Liver (tissue), 9 donors: ENCODE data around the gene FAM163A. TPM values are rescaled to one million over a fixed set of nuclear protein-coding genes. Genes with fewer than 3 reads are reported as not detected.

ENCODE experiments used
- DNase-seq: peaks from one replicate; pipeline ENCODE4 v3.0.0-alpha.2; 2017; ENCODE audit warnings: low spot score
- H3K27ac ChIP-seq, 2 donors: one replicate each; pipeline ENCODE4 v1.7.0; 2013; ENCODE audit warnings: inconsistent platforms in 2 of 2, low read length in 2 of 2, control low read depth in 1 of 2, low read depth in 1 of 2, mild to moderate bottlenecking in 1 of 2
- H3K27me3 ChIP-seq, 4 donors: one replicate each; pipeline versions ENCODE4 v1.6.1 to v1.7.0; 2013; ENCODE audit warnings: low read length in 3 of 4, inconsistent platforms in 1 of 4, mild to moderate bottlenecking in 1 of 4, moderate library complexity in 1 of 4; ENCODE audit not compliant: control insufficient read depth in 4 of 4, insufficient read depth in 4 of 4
- H3K36me3 ChIP-seq, 4 donors: one replicate each; pipeline versions ENCODE4 v1.6.1 to v1.7.0; 2013; ENCODE audit warnings: low read length in 3 of 4, mild to moderate bottlenecking in 3 of 4, low read depth in 1 of 4, moderate library complexity in 1 of 4; ENCODE audit not compliant: control insufficient read depth in 4 of 4, insufficient read depth in 3 of 4
- H3K4me1 ChIP-seq, 4 donors: one replicate each; pipeline versions ENCODE4 v1.6.1 to v1.7.0; 2013; ENCODE audit warnings: low read length in 3 of 4, mild to moderate bottlenecking in 3 of 4, moderate library complexity in 1 of 4; ENCODE audit not compliant: control insufficient read depth in 4 of 4, insufficient read depth in 4 of 4
- H3K4me3 ChIP-seq, 3 donors: one replicate each; pipeline versions ENCODE4 v1.6.1 to v1.7.0; 2013; ENCODE audit warnings: low read length in 3 of 3, control low read depth in 1 of 3, low read depth in 1 of 3, mild to moderate bottlenecking in 1 of 3
- H3K9ac ChIP-seq, 2 donors: one replicate each; pipeline ENCODE4 v1.7.0; 2013; ENCODE audit warnings: low read length in 2 of 2, mild to moderate bottlenecking in 2 of 2, moderate library complexity in 2 of 2, control low read depth in 1 of 2, low read depth in 1 of 2
- H3K9me3 ChIP-seq, 4 donors: one replicate each; pipeline versions ENCODE4 v1.6.1 to v1.7.0; 2013; ENCODE audit warnings: low read length in 3 of 4; ENCODE audit not compliant: control insufficient read depth in 4 of 4
- ATF3 ChIP-seq: IDR thresholded peaks from 2 replicates; pipeline ENCODE4 v1.6.1; 2016; ENCODE audit warnings: antibody characterized with exemption
- CTCF ChIP-seq: fragments of 150-350 bp; IDR thresholded peaks from 2 replicates; pipeline ENCODE4 v1.5.1; 2017; ENCODE audit warnings: improper control_type of control experiment, low read depth, low read length; ENCODE audit not compliant: missing input control
- EGR1 ChIP-seq, 2 donors: IDR thresholded peaks; 2 replicates each; pipeline ENCODE4 v1.6.1; 2016 to 2018; ENCODE audit warnings: antibody characterized with exemption in 2 of 2, low read depth in 2 of 2
- FOXA1 ChIP-seq: IDR thresholded peaks from 2 replicates; pipeline ENCODE4 v1.6.1; 2016; ENCODE audit warnings: antibody characterized with exemption
- FOXA2 ChIP-seq: IDR thresholded peaks from 2 replicates; pipeline ENCODE4 v1.6.1; 2016; ENCODE audit warnings: antibody characterized with exemption
- GABPA ChIP-seq, 2 donors: IDR thresholded peaks in 1 of 2; conservative IDR thresholded peaks in 1 of 2; 2 replicates each; pipeline ENCODE4 v1.6.1; 2016; ENCODE audit warnings: antibody characterized with exemption in 2 of 2, mild to moderate bottlenecking in 1 of 2, moderate library complexity in 1 of 2
- HNF4A ChIP-seq, 2 donors: conservative IDR thresholded peaks; 2 replicates each; pipeline ENCODE4 v1.6.1; 2016; ENCODE audit warnings: antibody characterized with exemption in 2 of 2, mild to moderate bottlenecking in 2 of 2
- HNF4G ChIP-seq: IDR thresholded peaks from 2 replicates; pipeline ENCODE4 v1.6.1; 2016; ENCODE audit warnings: antibody characterized with exemption
- JUND ChIP-seq, 2 donors: IDR thresholded peaks; 2 replicates each; pipeline ENCODE4 v1.6.1; 2016; ENCODE audit warnings: antibody characterized with exemption in 2 of 2
- MAX ChIP-seq: IDR thresholded peaks from 2 replicates; pipeline ENCODE4 v1.6.1; 2016; ENCODE audit warnings: antibody characterized with exemption
- NR2F2 ChIP-seq: IDR thresholded peaks from 2 replicates; pipeline ENCODE4 v1.6.1; 2016; ENCODE audit warnings: antibody characterized with exemption
- RAD21 ChIP-seq, 2 donors: IDR thresholded peaks; 2 replicates each; pipeline ENCODE4 v1.6.1; 2016; ENCODE audit warnings: antibody characterized with exemption in 2 of 2, mild to moderate bottlenecking in 2 of 2
- REST ChIP-seq: IDR thresholded peaks from 2 replicates; pipeline ENCODE4 v1.6.1; 2016; ENCODE audit warnings: antibody characterized with exemption, mild to moderate bottlenecking
- RXRA ChIP-seq, 2 donors: IDR thresholded peaks; 2 replicates each; pipeline ENCODE4 v1.6.1; 2017 to 2018; ENCODE audit warnings: antibody characterized with exemption in 2 of 2, mild to moderate bottlenecking in 1 of 2
- SP1 ChIP-seq: IDR thresholded peaks from 2 replicates; pipeline ENCODE4 v1.6.1; 2018; ENCODE audit warnings: antibody characterized with exemption, mild to moderate bottlenecking
- TAF1 ChIP-seq: conservative IDR thresholded peaks from 2 replicates; pipeline ENCODE4 v1.6.1; 2016; ENCODE audit warnings: antibody characterized with exemption, mild to moderate bottlenecking
- YY1 ChIP-seq: IDR thresholded peaks from 2 replicates; pipeline ENCODE4 v1.6.1; 2016; ENCODE audit warnings: antibody characterized with exemption, mild to moderate bottlenecking
- ZBTB33 ChIP-seq: IDR thresholded peaks from 2 replicates; pipeline ENCODE4 v1.6.1; 2016; ENCODE audit warnings: antibody characterized with exemption
- WGBS: extraction: QIAGEN DNeasy Blood & Tissue Kit; methylation state at CpG from one replicate; pipeline ENCODE4 v1.1.7; 2013; 5-methylcytosine and 5-hydroxymethylcytosine counted together
- polyA plus RNA-seq, 2 donors: library from polyadenylated mRNA; stranded (reverse) in 1 of 2; unstranded in 1 of 2; fragments of 200-250 nt in 1 of 2; fragments of >200 nt in 1 of 2; fragmentation: Nextera tagmentation in 1 of 2; extraction: Ambion mirVana in 1 of 2; gene quantifications; one replicate each; pipeline versions ENCODE4 v1.2.1 to v1.2.3, GENCODE V29; 2013 to 2015
- total RNA-seq, 2 donors: library from RNA; depleted of rRNA; stranded (reverse); fragments of >200 nt; gene quantifications; one replicate each; pipeline ENCODE4 v1.2.3, GENCODE V29; 2014
- donor health status: healthy.
- donor health status: healthy.
- donor health status: healthy.
- donor health status: healthy.
- donor health status: healthy.

The FAM163A gene
- total and polyA plus RNA-seq, 4 donors, result 0.07 TPM; not detected in 3

- Histone ChIP-seq H3K36me3 (no peaks in the 10 kb centered on the region), H3K4me3 (no peak overlapping the region), H3K27me3 (no peaks in the 10 kb centered on the region), H3K9me3 (no peaks in the 10 kb centered on the region), H3K27ac (no peak overlapping the region), H3K9ac (no peak overlapping the region), H3K4me1 (no peaks in the 10 kb centered on the region)
- no peak for DNase-seq
- TF ChIP-seq TAF1 (no peak), GABPA (IDR thresholded peaks at IDR 0.05 in 1 of 2, conservative IDR thresholded peaks at IDR 0.05 in 1 of 2) (no peak), EGR1 (IDR thresholded peaks at IDR 0.05; ENCODE audit: low read depth in 2 of 2) (no peak), HNF4A (conservative IDR thresholded peaks at IDR 0.05) (no peak), FOXA1 (no peak), JUND (IDR thresholded peaks at IDR 0.05) (no peak), ATF3 (no peak), RAD21 (IDR thresholded peaks at IDR 0.05) (no peak), FOXA2 (no peak), SP1 (no peak), RXRA (IDR thresholded peaks at IDR 0.05) (no peak), MAX (no peak), ZBTB33 (no peak), NR2F2 (no peak), YY1 (no peak), CTCF (no peak), HNF4G (no peak), REST (no peak)
- WGBS, result 74% methylated on average over 6 of the region's 6 CpGs
Observed at GRCh38 chr1:179788259-179788658, 45.2 kb downstream of the FAM163A start.

- no peak overlapping the region for H3K9ac ChIP-seq
- 93% methylated on average over 4 of the region's 4 CpGs for WGBS
- H3K4me3 ChIP-seq, result no peak overlapping the region
- H3K27me3 ChIP-seq, result no peaks in the 10 kb centered on the region
- H3K4me1 ChIP-seq, result no peaks in the 10 kb centered on the region
- no peaks in the 10 kb centered on the region for H3K9me3 ChIP-seq
- DNase-seq, result no peak
- H3K36me3 ChIP-seq, result no peaks in the 10 kb centered on the region
- no peak overlapping the region for H3K27ac ChIP-seq
- TF ChIP-seq HNF4G, result no peak
- TF ChIP-seq HNF4A (conservative IDR thresholded peaks at IDR 0.05), result no peak
- no peak for TF ChIP-seq MAX
- no peak for TF ChIP-seq CTCF
- TF ChIP-seq ZBTB33, result no peak
- TF ChIP-seq SP1, result no peak
- no peak for TF ChIP-seq EGR1 (IDR thresholded peaks at IDR 0.05; ENCODE audit: low read depth in 2 of 2)
- TF ChIP-seq JUND (IDR thresholded peaks at IDR 0.05), result no peak
- TF ChIP-seq GABPA (IDR thresholded peaks at IDR 0.05 in 1 of 2, conservative IDR thresholded peaks at IDR 0.05 in 1 of 2), result no peak
Observed at GRCh38 chr1:179793281-179793680, 50.2 kb downstream of the FAM163A start.
